HG02759 (cell line): Measurements from ENCODE around the gene ZNF578.
"Not testable (repeated sequence)": the region's sequence is repeated elsewhere in the genome, so short reads cannot be mapped to it uniquely, and the experiment has no call there.

Experiments used
- ATAC-seq: cut with Tn5 transposase; IDR thresholded peaks from one replicate; pipeline ENCODE4 v1.9.1; 2021; ENCODE audit warnings: mild to moderate bottlenecking, moderate library complexity; ENCODE audit not compliant: unreplicated experiment

The ZNF578 gene

DNA sequence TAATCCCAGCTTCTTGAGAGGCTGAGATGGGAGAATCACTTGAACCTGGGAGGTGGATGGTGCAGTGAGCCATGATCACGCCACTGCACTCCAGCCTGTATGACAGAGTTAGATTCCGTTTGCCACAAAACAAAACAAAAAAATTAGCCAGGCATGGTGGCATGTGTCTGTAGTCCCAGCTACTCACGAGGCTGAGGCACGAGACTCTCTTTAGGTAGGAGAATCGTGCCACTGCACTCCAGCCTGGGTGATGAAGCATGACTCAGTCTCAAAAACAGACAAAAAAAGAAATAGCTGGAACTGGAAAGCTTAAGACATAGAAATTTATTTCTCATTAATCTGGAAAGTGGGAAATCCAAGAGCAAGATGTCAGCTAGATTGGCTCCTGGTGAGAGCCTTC, 53.9 kb downstream of the ZNF578 start:
- no peak for ATAC-seq

GRCh38 chr19:52516191-52516590, 62.8 kb downstream of the ZNF578 start:
- ATAC-seq = no peak

- ATAC-seq = no peak
Measured at GRCh38 chr19:52518646-52519045, 65.3 kb downstream of the ZNF578 start.

DNA sequence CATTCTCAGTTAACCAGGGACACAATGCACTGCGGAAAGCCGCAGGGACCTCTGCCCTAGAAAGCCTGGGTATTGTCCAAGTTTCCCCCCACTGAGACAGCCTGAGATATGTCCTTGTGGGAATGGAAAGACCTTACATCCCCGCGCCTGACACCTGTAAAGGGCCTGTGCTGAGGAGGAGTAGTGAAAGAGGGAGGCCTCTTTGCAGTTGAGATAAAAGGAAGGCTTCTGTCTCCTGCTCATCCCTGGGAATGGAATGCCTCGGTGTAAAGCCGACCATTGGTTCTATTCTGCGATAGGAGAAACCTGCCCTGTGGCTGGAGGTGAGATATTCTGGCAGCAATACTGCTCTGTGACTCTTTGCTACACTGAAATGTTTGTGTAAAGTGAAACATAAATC, 65.8 kb downstream of the ZNF578 start:
- not testable (repeated sequence) for ATAC-seq

GRCh38 chr19:52520013-52520412, 66.7 kb downstream of the ZNF578 start:
- no peak for ATAC-seq

GRCh38 chr19:52522551-52522950, 69.2 kb downstream of the ZNF578 start:
- ATAC-seq = no peak

- no peak for ATAC-seq
Measured at GRCh38 chr19:52524086-52524485, 70.7 kb downstream of the ZNF578 start.

DNA sequence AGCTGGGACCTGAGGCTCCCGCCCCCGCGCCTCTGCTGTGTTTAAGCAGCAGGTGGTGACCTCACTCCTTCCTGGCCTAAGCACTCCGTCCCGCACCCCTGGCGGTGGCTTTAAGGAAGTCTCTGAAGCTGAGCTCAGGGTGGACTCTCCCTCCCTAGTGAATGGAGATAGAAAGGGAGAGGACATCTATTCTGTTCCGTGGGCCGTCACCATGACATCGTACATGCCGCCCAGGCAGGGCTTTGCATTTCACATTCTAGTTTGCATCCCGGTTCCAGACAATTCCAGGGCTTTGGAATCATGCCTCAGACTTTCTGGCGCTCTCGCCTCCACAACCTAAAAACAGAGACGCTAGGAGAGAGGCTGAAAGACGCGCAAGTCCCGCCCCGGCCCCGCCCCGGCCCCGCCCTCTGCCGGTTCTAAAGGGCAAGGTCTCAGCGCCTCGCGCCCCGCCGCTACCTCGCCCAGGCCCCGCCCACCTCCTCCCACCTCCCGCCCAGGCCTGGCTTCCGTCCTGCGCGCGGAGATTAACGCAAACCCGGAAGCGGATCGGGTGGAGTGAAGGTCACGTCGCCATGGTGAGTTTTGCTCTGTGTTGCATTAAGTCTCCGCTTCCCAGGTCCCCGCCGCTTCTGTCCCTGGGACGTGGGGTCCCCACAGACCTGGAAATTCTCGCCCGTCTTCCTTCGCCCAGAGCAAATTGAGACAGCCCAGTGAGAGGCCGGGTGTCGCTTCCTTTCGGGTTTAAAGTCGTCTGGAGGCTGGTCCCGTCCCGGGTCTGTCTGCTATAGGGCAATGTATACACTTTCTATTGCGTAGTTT, 74.0 kb downstream of the ZNF578 start, which contains the start of gene ZNF808:
ZNF808 (plus strand) TSS at position 535 of the 822 bp plus-strand sequence. CDS start 15,617 bp downstream, outside the sequence.
- ATAC-seq = peak; percentile 88

DNA sequence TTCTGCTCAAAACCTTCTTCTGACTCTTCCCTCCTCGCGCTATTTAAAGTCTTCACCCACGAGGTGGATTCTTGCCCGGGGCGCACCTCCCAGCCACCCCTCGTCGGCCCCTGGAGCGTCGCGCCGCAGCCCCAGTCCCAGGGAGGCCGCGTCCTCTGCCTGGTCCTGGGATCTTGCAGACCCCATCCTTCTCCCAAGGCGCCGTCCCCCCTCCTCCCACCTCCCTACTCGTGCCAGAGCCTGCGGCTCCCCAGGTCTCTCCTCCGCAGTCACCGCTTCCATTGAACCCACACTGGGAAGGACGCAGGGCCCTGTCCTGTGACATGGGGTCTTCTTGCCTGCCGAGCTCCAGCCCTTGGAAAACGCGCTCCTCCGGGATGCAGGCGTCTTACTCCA, 74.6 kb downstream of the ZNF578 start:
- peak; percentile 11 for ATAC-seq

GRCh38 chr19:52532480-52532879, 79.1 kb downstream of the ZNF578 start:
- ATAC-seq = no peak

- no peak for ATAC-seq
Measured at GRCh38 chr19:52533901-52534300, 80.5 kb downstream of the ZNF578 start.

- not testable (repeated sequence) for ATAC-seq
Measured at GRCh38 chr19:52535385-52535770, 82.0 kb downstream of the ZNF578 start.

- peak; percentile 90 for ATAC-seq
Measured at GRCh38 chr19:52535771-52536447, 82.6 kb downstream of the ZNF578 start.

- ATAC-seq = peak; percentile 34
Measured at GRCh38 chr19:52536448-52536800, 83.1 kb downstream of the ZNF578 start.

DNA sequence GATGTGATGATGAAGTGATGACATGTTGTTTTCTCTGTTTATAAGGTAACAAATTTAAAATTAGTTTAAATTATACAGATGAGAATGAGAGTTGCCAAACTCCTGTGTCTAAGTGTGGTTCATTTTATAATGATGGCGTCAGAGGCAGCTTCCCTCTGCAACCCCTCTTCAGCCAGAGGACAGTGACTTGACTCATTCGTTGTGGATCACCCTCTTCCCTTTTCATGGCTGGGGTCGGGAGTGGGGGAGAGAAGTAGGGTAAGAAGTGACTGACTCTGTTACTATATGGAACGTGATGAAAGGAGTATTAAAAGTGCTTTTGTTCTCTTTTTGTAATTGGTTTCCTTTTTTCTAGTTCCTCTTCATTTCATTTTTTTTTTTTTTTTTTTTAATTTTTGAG, 85.5 kb downstream of the ZNF578 start:
- ATAC-seq = not testable (repeated sequence)

GRCh38 chr19:52541176-52541575, 87.8 kb downstream of the ZNF578 start:
- ATAC-seq = not testable (repeated sequence)

DNA sequence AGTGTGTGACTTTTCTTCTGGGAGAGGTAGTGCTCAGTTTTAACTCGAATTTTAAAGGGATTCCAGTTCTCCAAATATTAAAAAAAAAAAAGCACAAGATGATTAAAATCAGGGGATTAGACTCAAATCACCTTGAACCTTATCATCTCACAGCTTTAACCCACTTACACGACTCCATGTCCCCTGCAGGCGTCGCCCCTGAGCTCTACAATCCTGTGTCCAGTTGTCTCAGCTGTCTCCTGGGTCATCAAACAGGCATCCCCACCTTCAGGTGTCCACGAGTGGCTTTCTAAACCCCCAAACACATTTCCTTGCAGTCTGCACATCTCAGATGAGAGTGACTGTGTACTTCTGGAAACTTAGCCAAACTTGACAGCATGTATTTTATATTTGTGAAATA, 88.3 kb downstream of the ZNF578 start:
- no peak for ATAC-seq

- ATAC-seq = not testable (repeated sequence)
Measured at GRCh38 chr19:52542541-52542940, 89.2 kb downstream of the ZNF578 start.

DNA sequence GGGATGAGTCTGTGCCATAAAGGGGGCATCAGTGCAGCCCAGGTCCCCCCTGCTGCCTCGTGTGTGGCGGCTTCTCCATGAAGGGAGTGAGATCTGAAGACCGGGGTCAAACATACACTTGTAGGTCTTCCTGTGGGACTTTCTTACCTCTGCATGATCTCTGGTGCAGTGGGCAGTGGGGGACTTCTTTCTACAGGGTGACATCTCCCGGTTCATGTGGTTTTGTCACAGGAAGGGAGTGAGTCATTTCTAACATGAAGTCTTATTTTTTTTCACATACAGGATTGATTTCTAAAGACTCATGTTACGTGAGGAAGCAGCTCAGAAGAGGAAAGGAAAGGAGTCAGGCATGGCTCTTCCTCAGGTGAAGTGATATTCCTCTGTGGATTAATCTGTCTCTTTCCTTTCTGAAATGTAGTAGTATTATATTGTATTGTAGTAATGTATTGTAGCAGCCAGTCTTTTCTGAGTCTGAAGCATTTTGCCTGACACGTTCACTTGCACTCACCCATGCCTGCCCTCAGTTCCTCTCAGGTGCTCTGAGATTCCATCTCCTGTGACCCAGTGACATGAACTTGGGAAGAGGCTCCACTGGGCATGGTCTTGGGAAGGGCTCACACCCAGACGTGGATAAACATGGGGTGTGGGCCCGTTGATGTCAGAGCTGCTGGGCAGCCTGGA, 89.8 kb downstream of the ZNF578 start:
- ATAC-seq = no peak

- no peak for ATAC-seq
Measured at GRCh38 chr19:52554216-52554971, 101.0 kb downstream of the ZNF578 start.
